ENCODE results near the gene RUBCN. TPM values are rescaled to one million over a fixed set of nuclear protein-coding genes. Genes with fewer than 3 reads are reported as not detected.

RUBCN gene
- total and polyA plus RNA-seq, 9 of the 15 experiments (the other 6 are each of a cell fraction or from before 2014, with no cell fraction given): 8.4 to 24.0 (median 11.9) TPM

- TF ChIP-seq, protein P1, sequence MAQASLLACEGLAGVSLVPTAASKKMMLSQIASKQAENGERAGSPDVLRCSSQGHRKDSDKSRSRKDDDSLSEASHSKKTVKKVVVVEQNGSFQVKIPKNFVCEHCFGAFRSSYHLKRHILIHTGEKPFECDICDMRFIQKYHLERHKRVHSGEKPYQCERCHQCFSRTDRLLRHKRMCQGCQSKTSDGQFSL (CRISPR knock-in tag; IDR thresholded peaks at IDR 0.05): no peak
- TF ChIP-seq, protein P1 (tag; IDR thresholded peaks at IDR 0.05): no peak; a peak in 1 of 4 replicates
- TF ChIP-seq ILF3 (IDR thresholded peaks at IDR 0.05; ENCODE audit: borderline replicate concordance) (no peak), DACH1 (IDR thresholded peaks at IDR 0.05; ENCODE audit: partially characterized antibody) (no peak), CREB5 (CRISPR knock-in tag; IDR thresholded peaks at IDR 0.05) (no peak), GTF2B (IDR thresholded peaks at IDR 0.05; ENCODE audit: extremely low read depth, insufficient read length) (no peak), SREBF1 (IDR thresholded peaks at IDR 0.05; ENCODE audit: borderline replicate concordance, low read depth, low read length) (no peak), ZNF766 (CRISPR knock-in tag; conservative IDR thresholded peaks at IDR 0.05) (peak; percentile 64), ZBTB7A (IDR thresholded peaks at IDR 0.05; ENCODE audit: borderline replicate concordance, control insufficient read depth, low read depth, low read length) (peak; percentile 74; the same call in 1 of the 2 replicates), ETS2 (tag; IDR thresholded peaks at IDR 0.05; ENCODE audit: borderline replicate concordance, poor library complexity, severe bottlenecking) (no peak), NONO (IDR thresholded peaks at IDR 0.05; ENCODE audit: low read depth in 2 of 2, low read length in 1 of 2) (peak; percentile 37 to 79; a peak in 2 of 4 replicates), PTRF (tag; IDR thresholded peaks at IDR 0.05) (no peak), HDAC2 (IDR thresholded peaks at IDR 0.05) (peak; percentile 47; the same call in 1 of the 2 replicates), ZKSCAN8 (CRISPR knock-in tag; IDR thresholded peaks at IDR 0.05) (no peak), TAF1 (IDR thresholded peaks at IDR 0.05; ENCODE audit: control insufficient read depth, extremely low read depth, insufficient read depth, low read length, severe bottlenecking) (peak; percentile 24), BDP1 (IDR thresholded peaks at IDR 0.05; ENCODE audit: insufficient read depth, insufficient read length) (no peak), SMARCA5 (IDR thresholded peaks at IDR 0.05) (no peak), SAP30 (IDR thresholded peaks at IDR 0.05; ENCODE audit: borderline replicate concordance, insufficient read depth, low read depth, low read length, poor library complexity, severe bottlenecking) (peak; percentile 14), POLR3A (IDR thresholded peaks at IDR 0.05; ENCODE audit: borderline replicate concordance, extremely low read depth, insufficient read depth, insufficient read length) (no peak), ZNF347 (CRISPR knock-in tag; IDR thresholded peaks at IDR 0.05; ENCODE audit: low read depth) (no peak), U2AF2 (optimal IDR thresholded peaks at IDR 0.05; ENCODE audit: low read depth, low read length) (no peak)
- TF ChIP-seq, protein P2, sequence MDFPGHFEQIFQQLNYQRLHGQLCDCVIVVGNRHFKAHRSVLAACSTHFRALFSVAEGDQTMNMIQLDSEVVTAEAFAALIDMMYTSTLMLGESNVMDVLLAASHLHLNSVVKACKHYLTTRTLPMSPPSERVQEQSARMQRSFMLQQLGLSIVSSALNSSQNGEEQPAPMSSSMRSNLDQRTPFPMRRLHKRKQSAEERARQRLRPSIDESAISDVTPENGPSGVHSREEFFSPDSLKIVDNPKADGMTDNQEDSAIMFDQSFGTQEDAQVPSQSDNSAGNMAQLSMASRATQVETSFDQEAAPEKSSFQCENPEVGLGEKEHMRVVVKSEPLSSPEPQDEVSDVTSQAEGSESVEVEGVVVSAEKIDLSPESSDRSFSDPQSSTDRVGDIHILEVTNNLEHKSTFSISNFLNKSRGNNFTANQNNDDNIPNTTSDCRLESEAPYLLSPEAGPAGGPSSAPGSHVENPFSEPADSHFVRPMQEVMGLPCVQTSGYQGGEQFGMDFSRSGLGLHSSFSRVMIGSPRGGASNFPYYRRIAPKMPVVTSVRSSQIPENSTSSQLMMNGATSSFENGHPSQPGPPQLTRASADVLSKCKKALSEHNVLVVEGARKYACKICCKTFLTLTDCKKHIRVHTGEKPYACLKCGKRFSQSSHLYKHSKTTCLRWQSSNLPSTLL (IDR thresholded peaks at IDR 0.05): no peak
These were observed 13.1 kb upstream of the RUBCN start, which contains the start of gene FYTTD1 (continued) for GRCh38 chr3:197749601-197750395.
